ENCODE data around the gene PDZD2.

DNA sequence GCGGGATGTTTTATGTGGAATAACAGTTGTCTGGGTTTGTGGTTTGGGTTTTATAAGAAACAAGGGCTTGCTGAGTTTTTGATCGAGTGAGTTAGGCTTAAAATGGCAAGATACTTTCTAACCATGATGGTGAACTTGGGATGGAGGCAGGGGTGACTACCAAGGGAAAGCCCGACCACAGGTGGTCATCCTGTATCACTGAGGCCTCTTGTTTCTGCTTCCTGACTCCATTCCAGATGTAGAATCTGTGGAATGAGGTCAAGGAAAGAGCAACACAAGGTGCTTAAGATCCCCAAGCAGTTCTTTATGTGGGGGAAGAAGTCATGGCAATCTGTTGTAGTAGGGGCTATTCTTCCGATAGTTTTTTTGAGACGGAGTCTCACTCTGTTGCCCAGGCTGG is 412.9 kb downstream of the PDZD2 start:
- TF ChIP-seq POLR2A (IDR thresholded peaks at IDR 0.05; ENCODE audit: low read length) (no peak), GATA1 (IDR thresholded peaks at IDR 0.05; ENCODE audit: low read depth, low read length) (no peak)
